Activated CD4-positive, CD25-positive, alpha-beta regulatory T cell treated with anti-CD3 and anti-CD28 coated beads, Interleukin-2, amount 50 U/mL, for 24 hours (primary cell): ENCODE measurements around the gene RPTOR.
"Not testable (repeated sequence)": the region's sequence is repeated elsewhere in the genome, so short reads cannot be mapped to it uniquely, and the experiment has no call there.

ENCODE experiments used
- ATAC-seq, 2 donors: fragments of 150-1000 bp; cut with Tn5 transposase; one replicate each; pipeline ENCODE4 v1.10.0; 2021; ENCODE audit warnings: mild to moderate bottlenecking in 1 of 2, moderate library complexity in 1 of 2

Gene RPTOR

GRCh38 chr17:80787881-80788280 lies 243.2 kb downstream of the RPTOR start:
- no peak for ATAC-seq

DNA sequence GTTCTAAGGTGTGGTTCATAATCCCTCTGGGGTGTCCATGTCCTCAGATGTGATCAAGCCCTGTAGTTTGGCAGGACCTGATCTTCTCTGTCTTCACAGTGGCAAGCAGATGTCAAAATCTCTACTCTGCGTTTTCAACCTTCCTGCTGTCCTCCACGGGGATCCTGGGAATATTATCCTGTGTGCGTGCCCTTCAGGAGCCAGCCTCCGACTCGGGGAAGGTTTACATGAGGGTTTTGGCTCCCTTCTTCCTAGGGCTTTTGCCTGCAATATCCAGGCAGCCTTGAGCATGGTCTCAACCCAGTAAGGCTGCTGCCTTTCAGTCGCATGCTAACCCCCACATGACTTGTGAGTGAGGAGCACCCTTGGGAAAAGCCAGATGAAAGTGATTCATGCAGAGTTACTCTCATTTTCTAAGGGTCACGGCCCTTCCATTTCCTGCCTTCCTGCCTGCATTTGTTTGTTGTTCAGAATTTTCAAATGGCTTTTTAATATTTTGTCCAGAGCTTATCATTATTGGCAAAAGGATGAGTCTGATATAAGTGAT lies 244.8 kb downstream of the RPTOR start:
- ATAC-seq = peak in 1 of 2 donors; percentile 29

- ATAC-seq = peak; percentile 37 to 41
Observed at GRCh38 chr17:80790021-80790765, 245.6 kb downstream of the RPTOR start.

DNA sequence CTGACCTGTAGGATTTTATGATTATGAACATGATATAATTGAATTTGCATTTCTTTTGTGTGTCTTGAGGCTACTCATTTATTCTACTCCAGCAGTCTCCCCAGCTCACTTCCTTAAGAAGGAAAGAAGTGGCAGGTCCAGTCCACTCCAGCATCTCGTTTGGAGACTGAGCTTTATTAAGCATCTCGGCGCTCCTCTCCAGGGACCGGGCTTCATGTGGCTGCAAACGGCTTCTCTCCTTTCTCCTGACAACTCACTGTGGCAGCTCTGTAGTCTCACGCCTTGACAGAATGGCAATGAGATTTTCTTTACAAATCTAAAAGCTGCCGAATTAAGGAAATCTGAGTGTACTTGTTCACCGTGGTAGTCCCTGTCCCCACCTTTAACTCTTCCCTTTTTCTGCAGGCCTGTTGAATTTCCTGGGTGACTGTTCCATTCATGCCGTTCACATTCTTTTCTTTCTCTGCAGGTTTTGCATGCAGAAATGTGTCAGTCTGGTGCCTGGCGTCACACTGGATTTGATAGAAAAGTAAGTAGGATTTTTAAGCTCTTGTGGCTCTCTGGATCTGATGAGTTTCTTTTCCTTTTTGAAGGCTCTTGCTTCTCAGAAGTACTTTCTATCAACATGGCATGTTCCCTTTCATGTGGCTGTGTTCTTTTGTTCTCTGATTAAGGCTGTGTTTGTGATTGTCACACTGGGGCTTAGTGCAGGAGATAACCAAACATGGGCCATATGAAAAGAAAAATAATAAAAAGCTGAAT lies 246.5 kb downstream of the RPTOR start:
- peak; percentile 22 to 34 for ATAC-seq

- peak; percentile 53 to 62 for ATAC-seq
Observed at GRCh38 chr17:80791758-80792284, 247.2 kb downstream of the RPTOR start.

DNA sequence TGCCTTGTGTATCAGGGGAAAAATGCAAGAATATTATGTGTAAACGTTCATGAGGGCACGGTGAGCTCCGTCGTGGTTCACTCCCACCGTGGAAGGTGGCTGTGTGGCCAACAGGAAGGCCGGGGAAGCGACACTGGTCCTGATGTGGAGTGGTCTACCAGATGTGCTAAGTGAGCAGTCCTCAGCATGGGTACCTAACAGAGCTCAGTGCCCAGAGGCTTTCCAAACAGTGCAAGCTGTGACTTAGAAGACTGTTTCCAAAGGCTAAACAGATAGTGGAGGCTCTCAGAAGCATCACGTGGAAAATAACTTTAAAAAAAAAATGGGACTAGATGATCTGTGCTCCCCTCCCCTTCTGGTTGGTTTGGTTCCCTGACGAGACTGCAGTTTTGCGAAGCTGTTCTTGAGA lies 247.7 kb downstream of the RPTOR start:
- ATAC-seq = no peak

DNA sequence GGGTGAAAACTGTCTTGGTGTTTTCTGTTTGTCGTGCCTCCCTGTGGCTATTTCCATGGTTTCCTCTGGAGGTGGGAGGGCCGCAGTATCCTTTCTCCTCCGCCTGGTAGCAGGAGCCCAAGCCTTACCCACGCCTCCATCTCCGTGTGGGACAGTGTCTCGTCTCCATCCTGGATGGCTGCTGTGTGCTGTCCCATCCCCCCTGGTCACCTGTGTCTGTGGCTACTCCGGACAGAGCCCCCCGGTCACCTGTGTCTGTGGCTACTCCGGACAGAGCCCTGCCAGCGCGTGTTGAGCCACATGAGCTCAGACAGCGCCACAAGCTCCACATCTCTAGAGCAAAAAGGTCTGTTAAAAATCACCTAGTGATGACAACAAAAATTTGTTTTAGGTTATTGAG lies 248.8 kb downstream of the RPTOR start:
- ATAC-seq = no peak

DNA sequence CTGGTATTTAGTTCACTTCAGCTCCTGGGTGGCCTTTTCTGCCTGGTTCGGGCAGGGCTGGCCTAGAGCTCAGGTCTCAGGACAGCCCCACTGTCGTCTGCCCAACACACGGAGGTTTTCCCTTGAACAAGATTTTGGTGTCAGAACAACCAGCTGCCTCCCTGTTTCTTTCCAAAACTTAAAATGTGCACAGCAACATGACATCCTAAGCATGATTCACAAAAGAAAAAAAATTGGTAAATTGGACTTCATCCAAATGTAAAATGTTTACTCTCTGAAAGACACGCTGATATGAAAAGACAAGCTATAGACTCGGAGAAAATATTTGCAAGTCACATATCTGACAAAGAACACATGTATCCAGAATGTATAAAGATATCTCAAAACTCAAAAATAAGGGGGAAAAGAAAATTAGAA lies 249.2 kb downstream of the RPTOR start:
- no peak for ATAC-seq

- ATAC-seq = no peak
Observed at GRCh38 chr17:80794281-80795089, 249.8 kb downstream of the RPTOR start.

DNA sequence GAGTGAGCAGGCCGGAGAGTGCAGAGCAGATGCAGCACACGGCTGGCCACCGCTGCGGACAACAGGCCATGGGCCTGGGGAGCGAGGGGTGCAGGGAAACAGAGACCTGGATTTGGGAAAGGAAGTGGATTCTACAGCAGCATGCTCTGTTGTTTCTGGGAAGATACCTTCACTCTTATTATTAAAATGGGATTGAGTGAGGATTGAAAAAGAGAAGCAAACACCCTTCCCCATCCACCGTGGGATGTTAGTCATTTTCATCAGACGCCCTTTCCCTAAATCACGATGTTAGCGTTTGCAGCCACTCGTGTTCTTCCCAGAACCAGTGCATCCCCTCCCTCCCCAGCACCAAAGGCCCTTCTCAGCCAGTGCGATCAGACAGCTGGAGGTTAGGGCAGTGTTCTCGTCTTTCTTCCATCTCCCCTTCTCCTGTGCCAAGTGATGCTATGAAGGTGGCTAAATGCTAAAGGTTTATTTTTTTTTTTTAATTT lies 250.5 kb downstream of the RPTOR start:
- no peak for ATAC-seq

- no peak for ATAC-seq
Observed at GRCh38 chr17:80795754-80796153, 251.1 kb downstream of the RPTOR start.

GRCh38 chr17:80796430-80796861 lies 251.8 kb downstream of the RPTOR start:
- ATAC-seq = peak; percentile 76 to 80

DNA sequence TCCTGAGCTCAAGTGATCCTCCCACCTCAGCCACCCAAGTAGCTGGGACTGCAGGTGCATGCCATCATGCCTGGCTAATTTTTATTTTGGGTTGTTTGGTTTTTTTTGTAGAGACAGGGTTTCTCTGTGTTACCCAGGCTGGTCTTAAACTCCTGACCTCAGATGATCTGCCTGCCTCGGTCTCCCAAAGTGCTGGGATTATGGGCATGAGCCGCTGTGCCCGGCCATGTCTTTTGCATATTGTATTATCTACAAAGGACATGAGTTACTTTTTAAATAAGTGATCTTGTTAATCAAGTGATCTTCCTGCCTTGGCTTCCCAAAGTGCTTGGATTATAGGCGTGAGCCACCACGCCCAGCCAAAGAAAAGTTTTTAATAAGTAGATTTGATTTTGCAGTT lies 252.6 kb downstream of the RPTOR start:
- ATAC-seq = not testable (repeated sequence)

DNA sequence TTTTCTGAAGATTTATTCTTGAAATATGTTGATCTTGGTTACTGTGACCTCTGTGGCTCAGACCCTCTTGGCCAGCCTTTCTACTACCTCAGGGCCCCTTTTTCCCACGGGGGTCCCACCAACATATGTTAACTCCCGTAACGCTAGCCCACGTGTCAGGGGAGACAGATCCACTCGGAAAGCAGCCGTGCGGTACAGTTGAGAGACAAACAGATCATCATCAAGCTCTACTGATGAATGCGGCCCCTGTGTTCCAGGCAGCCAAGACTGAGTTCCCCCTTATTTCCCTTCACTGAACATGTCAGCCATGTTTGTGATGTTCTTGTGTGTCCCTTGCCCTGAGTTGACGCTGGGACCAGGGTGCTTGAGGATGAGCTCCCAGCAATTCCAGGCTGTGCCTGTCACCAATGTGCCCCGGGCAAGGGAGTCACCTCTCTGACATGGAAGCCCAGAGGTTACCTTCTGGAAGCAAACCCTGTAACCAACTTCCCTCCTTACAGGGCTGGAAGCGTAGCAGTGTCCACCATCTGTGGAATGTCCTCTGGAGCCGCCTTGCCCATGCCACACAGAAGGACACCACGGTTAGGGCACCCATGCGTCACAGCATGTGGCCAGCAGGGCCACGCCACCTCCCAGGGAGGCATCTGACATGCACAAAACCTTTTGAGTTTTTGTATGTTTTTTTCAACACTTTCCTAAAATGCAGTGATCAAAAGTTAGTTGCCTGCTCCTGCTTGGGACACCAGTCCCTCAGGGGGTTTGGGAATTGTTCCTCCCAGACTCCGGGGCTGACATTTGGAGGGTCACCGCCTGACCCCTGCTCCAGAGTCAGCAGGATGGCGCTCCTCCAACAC lies 253.3 kb downstream of the RPTOR start:
- ATAC-seq = no peak

DNA sequence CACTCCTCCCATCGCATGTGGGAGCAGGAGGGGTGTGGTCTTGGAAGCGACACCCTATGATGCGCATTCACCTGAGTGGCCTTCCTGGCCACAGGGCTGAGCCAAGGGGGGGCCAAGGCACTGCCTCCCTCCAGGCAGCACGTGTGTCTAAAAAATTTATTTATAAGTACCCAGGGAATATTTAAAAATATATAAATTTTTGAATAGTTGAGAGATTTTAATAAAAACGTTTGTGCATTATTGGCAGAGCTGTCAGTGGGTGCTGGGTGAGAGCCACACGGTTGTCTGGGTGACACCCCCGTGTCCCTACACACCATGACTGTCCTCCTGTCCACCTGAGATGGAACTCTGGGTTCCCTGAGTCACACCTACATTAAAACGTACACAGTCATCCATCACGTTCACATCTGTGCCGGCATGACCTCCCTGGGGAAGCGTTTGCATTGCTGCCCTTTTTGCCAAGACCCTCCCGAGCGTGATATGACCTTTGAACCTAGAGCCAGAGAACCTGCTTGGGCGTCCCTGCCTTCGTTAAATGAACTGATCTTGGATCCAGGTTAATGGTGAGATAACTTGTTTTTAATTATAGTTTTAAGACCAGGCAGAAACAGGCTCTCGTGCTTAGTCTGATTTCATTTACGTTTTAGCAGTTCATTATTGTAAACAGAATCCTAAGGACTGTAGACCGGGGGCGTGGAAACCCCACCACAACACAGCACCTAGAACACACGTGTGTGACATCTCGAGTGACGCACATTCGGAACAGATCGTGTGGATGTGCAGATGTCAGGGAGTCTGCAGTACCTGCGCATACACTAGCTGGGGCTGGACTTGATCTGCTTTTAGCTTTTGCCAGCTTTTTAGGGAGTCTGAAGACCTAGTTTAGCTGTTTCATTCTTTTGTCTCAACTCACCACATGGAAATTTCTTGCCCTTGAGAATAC lies 254.2 kb downstream of the RPTOR start:
- no peak for ATAC-seq

DNA sequence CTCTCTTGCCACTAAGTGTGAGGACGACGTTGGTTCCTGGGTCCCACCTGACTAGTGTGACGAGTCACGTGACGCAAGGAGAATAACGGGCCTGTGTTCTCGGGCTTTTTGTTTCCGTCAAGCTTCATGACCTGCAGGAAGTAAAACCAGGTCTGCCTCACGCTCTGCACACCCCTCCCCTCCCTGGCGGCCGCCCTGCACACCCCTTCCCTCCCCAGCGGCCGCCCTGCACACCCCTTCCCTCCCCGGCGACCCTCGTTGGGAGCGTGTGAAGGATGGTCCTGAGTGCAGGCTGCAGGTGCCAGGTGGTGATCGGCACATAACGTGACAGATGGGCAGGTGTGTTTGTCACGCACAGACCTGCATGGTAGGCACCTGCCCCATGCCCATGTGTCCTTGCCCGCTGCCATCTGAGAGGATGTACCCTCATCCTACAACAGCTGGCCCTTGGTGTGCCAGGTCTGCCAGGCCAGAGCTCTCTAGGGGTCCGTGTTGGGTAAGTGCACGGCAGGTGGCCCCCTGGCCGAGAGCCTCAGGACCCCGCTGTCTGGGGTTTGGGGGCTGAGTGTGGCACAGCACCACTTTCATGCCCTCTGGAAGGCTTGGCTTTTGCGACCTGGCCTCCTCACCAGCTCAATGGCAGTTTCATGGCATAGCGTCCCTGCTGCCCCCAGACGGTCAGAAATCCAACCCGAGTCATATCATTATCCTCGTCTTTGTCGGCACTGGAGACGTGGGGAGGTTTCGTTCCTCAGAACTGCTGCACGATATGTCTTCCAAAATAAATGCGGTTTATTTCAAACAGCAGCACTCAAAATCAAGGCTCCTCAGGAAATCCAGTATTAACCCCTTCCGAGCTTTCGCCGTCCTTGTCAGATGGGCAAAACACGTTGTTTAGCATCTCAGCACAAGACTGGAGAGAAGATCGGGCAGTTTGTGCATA lies 255.2 kb downstream of the RPTOR start:
- no peak for ATAC-seq

- ATAC-seq = no peak
Observed at GRCh38 chr17:80800481-80801391, 256.1 kb downstream of the RPTOR start.
